HL-60/S4 (cell line): ENCODE results near the gene GAGE2A.
"Not testable (repeated sequence)": the region's sequence is repeated elsewhere in the genome, so short reads cannot be mapped to it uniquely, and the experiment has no call there.

Experiments
- in situ Hi-C: fragments of 300-500 bp; cut with MboI; formaldehyde crosslinking; loops from 2 replicates; pipeline ENCODE4 v1.14.3; 2022; ENCODE audit warnings: low sequenced_read_pairs

Gene GAGE2A

GRCh38 chrX:49589196-49589595 lies at the start of gene GAGE2A:
GAGE2A (plus strand) TSS chrX:49589496; CDS start chrX:49590651, 1,155 bp downstream.
- in situ Hi-C loops = not testable (repeated sequence)

GRCh38 chrX:49541433-49541832 lies 47.9 kb upstream of the GAGE2A start, which contains the start of gene GAGE12D:
GAGE12D (plus strand) TSS chrX:49541733; CDS start chrX:49542888, 1,155 bp downstream.
- in situ Hi-C loops = not testable (repeated sequence)

- in situ Hi-C loops = not testable (repeated sequence)
Measured at GRCh38 chrX:49550989-49551388, 38.3 kb upstream of the GAGE2A start, which contains the start of gene GAGE12E. GAGE12E (plus strand) TSS chrX:49551289; CDS start chrX:49552444, 1,155 bp downstream.

- in situ Hi-C loops = not testable (repeated sequence)
Measured at GRCh38 chrX:49560542-49560941, 28.8 kb upstream of the GAGE2A start, which contains the start of gene GAGE12F. GAGE12F (plus strand) TSS chrX:49560842; CDS start chrX:49561997, 1,155 bp downstream.

GRCh38 chrX:49568728-49569127 lies 20.6 kb upstream of the GAGE2A start:
- in situ Hi-C loops = not testable (repeated sequence)

GRCh38 chrX:49569152-49569551 lies 20.1 kb upstream of the GAGE2A start:
- in situ Hi-C loops = not testable (repeated sequence)

GRCh38 chrX:49570100-49570499 lies 19.2 kb upstream of the GAGE2A start, which contains the start of gene GAGE12G:
GAGE12G (plus strand) TSS chrX:49570400; CDS start chrX:49571555, 1,155 bp downstream.
- in situ Hi-C loops = not testable (repeated sequence)

- in situ Hi-C loops = not testable (repeated sequence)
Measured at GRCh38 chrX:49579649-49580048, 9.6 kb upstream of the GAGE2A start, which contains the start of gene GAGE12H. GAGE12H (plus strand) TSS chrX:49579949; CDS start chrX:49581104, 1,155 bp downstream.

GRCh38 chrX:49589769-49590478 lies 628 bp downstream of the GAGE2A start:
- in situ Hi-C loops = not testable (repeated sequence)

- in situ Hi-C loops = not testable (repeated sequence)
Measured at GRCh38 chrX:49590488-49590887, 1.2 kb downstream of the GAGE2A start.

GRCh38 chrX:49598720-49599119 lies 9.4 kb downstream of the GAGE2A start, which contains the start of gene GAGE1:
GAGE1 (plus strand) TSS chrX:49599020; CDS start chrX:49600175, 1,155 bp downstream.
- in situ Hi-C loops = not testable (repeated sequence)

GRCh38 chrX:49610718-49611310 lies 21.5 kb downstream of the GAGE2A start:
- in situ Hi-C loops = no loop called here

- in situ Hi-C loops = no loop called here
Measured at GRCh38 chrX:49618574-49618973, 29.3 kb downstream of the GAGE2A start.

GRCh38 chrX:49627086-49627777 lies 37.9 kb downstream of the GAGE2A start:
- in situ Hi-C loops = no loop called here

- in situ Hi-C loops = no loop called here
Measured at GRCh38 chrX:49644991-49645637, 55.8 kb downstream of the GAGE2A start.
